Loucy (cell line): ENCODE results near the gene VAPB.
"Not testable (repeated sequence)": the region's sequence is repeated elsewhere in the genome, so short reads cannot be mapped to it uniquely, and the experiment has no call there.

Source experiments
- H2AFZ ChIP-seq: fragments of 200-600 bp; sonication (generic); 2 replicates; pipeline ENCODE4 v1.6.0; 2016; ENCODE audit warnings: antibody characterized with exemption, mild to moderate bottlenecking, low read length, moderate library complexity
- H3F3A ChIP-seq: fragments of 200-600 bp; 2 replicates; pipeline ENCODE4 v1.6.0; 2016; ENCODE audit warnings: antibody characterized with exemption, low read depth, mild to moderate bottlenecking
- H3K27me3 ChIP-seq: fragments of 200-600 bp; sonication (generic); 2 replicates; pipeline ENCODE4 v1.6.1; 2014; ENCODE audit warnings: low read length, mild to moderate bottlenecking; ENCODE audit not compliant: insufficient read depth, poor library complexity, severe bottlenecking
- H3K36me3 ChIP-seq: fragments of 200-600 bp; sonication (generic); 2 replicates; pipeline ENCODE4 v1.6.1; 2016; ENCODE audit warnings: low read length; ENCODE audit not compliant: insufficient read depth
- H3K4me1 ChIP-seq: fragments of 200-600 bp; sonication (generic); 2 replicates; pipeline ENCODE4 v1.5.1; 2014; ENCODE audit warnings: low read length, mild to moderate bottlenecking; ENCODE audit not compliant: insufficient read depth, poor library complexity, severe bottlenecking
- H3K4me2 ChIP-seq: fragments of 200-600 bp; sonication (generic); 2 replicates; pipeline ENCODE4 v1.6.0; 2014; ENCODE audit warnings: antibody characterized with exemption, low read length, low read depth, mild to moderate bottlenecking; ENCODE audit not compliant: poor library complexity, severe bottlenecking
- H3K4me3 ChIP-seq: fragments of 200-600 bp; sonication (generic); 2 replicates; pipeline ENCODE4 v1.5.1; 2014; ENCODE audit warnings: low read length, mild to moderate bottlenecking, mixed read lengths; ENCODE audit not compliant: poor library complexity, severe bottlenecking
- H3K79me2 ChIP-seq: fragments of 200-600 bp; sonication (generic); 2 replicates; pipeline ENCODE4 v1.6.1; 2014; ENCODE audit warnings: low read length; ENCODE audit not compliant: insufficient read depth
- H3K9ac ChIP-seq: fragments of 200-600 bp; sonication (generic); 2 replicates; pipeline ENCODE4 v1.6.0; 2014; ENCODE audit warnings: mild to moderate bottlenecking, low read depth, low read length, moderate library complexity; ENCODE audit not compliant: poor library complexity, severe bottlenecking
- H3K9me2 ChIP-seq: fragments of 200-600 bp; sonication (generic); replicated peaks from 2 replicates; pipeline ENCODE4 v1.6.1; 2016; ENCODE audit warnings: low read depth, low read length, mixed read lengths
- H3K9me3 ChIP-seq: fragments of 200-600 bp; sonication (generic); 2 replicates; pipeline ENCODE4 v1.6.1; 2014; ENCODE audit warnings: mild to moderate bottlenecking, antibody characterized with exemption, low read length, low read depth; ENCODE audit not compliant: insufficient read depth
- H4K20me1 ChIP-seq: fragments of 200-600 bp; sonication (generic); 2 replicates; pipeline ENCODE4 v1.6.0; 2014; ENCODE audit warnings: antibody characterized with exemption, low read length, mild to moderate bottlenecking; ENCODE audit not compliant: insufficient read depth, poor library complexity, severe bottlenecking
- EZH2phosphoT487 ChIP-seq: fragments of 200-600 bp; IDR thresholded peaks from 2 replicates; pipeline ENCODE4 v1.6.1; 2018; ENCODE audit warnings: antibody characterized with exemption, mild to moderate bottlenecking, moderate library complexity, borderline replicate concordance
- TF ChIP-seq, protein P1 (sequence below): fragments of 200-600 bp; sonication (generic); conservative IDR thresholded peaks from 2 replicates; pipeline ENCODE4 v1.5.1; 2014; ENCODE audit warnings: mild to moderate bottlenecking, antibody characterized with exemption, low read length

Gene VAPB

DNA sequence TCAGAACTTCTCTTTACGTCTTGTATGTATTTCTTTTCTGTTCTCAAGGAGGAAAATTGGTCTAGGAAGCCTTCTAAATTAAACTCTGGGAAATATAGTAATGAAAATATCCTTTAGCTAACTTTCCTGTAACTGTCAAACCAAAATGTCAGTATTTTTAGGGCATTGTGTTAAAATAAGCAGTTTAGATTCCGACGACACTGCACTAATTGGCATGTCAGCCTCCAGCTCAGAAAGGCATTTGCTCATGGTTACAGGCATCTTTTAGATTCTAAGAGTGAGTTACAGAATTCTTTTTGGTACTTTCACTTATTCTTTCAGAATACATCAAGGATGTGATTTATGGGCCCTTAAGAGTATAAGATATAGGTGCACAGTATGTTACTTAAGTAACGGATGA is 26.1 kb upstream of the VAPB start:
- H3K4me2 ChIP-seq, result no peak overlapping the region
- H3K36me3 ChIP-seq, result peaks cover 39% of the 10 kb centered on the region; the same call in 1 of the 2 replicates
- peaks cover 3% of the 10 kb centered on the region for H3K4me1 ChIP-seq
- no peaks in the 10 kb centered on the region for H3K79me2 ChIP-seq
- no peaks in the 10 kb centered on the region for H3K9me3 ChIP-seq
- H3K27me3 ChIP-seq, result no peaks in the 10 kb centered on the region
- TF ChIP-seq EZH2phosphoT487, result no peak
- TF ChIP-seq, protein P1, sequence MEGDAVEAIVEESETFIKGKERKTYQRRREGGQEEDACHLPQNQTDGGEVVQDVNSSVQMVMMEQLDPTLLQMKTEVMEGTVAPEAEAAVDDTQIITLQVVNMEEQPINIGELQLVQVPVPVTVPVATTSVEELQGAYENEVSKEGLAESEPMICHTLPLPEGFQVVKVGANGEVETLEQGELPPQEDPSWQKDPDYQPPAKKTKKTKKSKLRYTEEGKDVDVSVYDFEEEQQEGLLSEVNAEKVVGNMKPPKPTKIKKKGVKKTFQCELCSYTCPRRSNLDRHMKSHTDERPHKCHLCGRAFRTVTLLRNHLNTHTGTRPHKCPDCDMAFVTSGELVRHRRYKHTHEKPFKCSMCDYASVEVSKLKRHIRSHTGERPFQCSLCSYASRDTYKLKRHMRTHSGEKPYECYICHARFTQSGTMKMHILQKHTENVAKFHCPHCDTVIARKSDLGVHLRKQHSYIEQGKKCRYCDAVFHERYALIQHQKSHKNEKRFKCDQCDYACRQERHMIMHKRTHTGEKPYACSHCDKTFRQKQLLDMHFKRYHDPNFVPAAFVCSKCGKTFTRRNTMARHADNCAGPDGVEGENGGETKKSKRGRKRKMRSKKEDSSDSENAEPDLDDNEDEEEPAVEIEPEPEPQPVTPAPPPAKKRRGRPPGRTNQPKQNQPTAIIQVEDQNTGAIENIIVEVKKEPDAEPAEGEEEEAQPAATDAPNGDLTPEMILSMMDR, result no peak
- no peaks in the 10 kb centered on the region for H3K9me2 ChIP-seq
- no peak overlapping the region for H3K4me3 ChIP-seq
- H4K20me1 ChIP-seq, result no peaks in the 10 kb centered on the region
- no peaks in the 10 kb centered on the region for H3F3A ChIP-seq
- no peak overlapping the region for H3K9ac ChIP-seq
- H2AFZ ChIP-seq, result no peak overlapping the region

DNA sequence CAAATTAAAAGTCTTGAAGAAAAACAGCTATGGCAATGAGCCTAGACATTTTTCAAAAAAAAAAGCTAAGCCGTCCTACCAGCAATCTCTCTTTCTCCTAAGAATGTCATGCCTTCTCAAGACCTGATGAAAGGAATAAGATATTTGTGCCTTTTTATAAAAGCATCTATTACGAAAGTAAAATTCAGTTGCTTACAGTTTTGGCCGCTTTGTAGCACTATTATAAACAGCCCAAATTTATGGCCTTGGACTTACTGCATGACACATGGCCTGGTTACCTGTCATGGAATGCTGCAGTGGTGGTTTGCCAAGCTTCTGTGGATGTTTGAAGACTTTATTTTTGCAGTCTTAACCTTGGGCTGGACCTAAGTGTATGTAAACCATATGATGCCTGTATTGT is 22.2 kb upstream of the VAPB start:
- H2AFZ ChIP-seq, result no peak overlapping the region
- no peak for TF ChIP-seq EZH2phosphoT487
- TF ChIP-seq, protein P1, result no peak
- H3K27me3 ChIP-seq, result no peaks in the 10 kb centered on the region
- H3K9ac ChIP-seq, result no peak overlapping the region
- H4K20me1 ChIP-seq, result no peaks in the 10 kb centered on the region
- H3K79me2 ChIP-seq, result no peaks in the 10 kb centered on the region
- no peaks in the 10 kb centered on the region for H3K4me1 ChIP-seq
- no peaks in the 10 kb centered on the region for H3K9me2 ChIP-seq
- H3K36me3 ChIP-seq, result peaks cover 13% of the 10 kb centered on the region; the same call in 1 of the 2 replicates
- H3F3A ChIP-seq, result no peaks in the 10 kb centered on the region
- H3K4me2 ChIP-seq, result no peak overlapping the region
- H3K9me3 ChIP-seq, result no peaks in the 10 kb centered on the region
- H3K4me3 ChIP-seq, result no peak overlapping the region

DNA sequence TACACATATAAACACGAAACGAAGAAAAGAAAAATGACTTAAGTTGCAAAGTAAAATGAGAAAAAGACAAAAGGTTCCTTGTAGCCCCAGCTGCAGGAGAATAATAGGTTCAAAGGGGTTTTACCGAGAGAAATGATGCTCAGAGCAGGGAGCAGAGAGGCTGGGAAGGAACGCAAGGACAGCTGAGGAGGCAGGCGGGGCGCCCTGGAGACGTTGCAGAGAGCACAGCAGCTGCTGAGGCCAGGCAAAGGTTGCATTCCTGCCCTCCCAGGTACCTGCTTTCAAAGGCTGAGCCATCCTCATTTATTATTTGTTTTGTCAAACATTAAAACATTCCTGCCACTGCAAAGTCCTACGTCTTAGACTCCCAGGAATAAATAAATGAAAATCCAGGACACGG is 16.2 kb upstream of the VAPB start:
- no peak for TF ChIP-seq EZH2phosphoT487
- TF ChIP-seq, protein P1, result no peak
- Histone ChIP-seq H3K9ac (no peak overlapping the region), H3K4me1 (no peaks in the 10 kb centered on the region), H4K20me1 (no peaks in the 10 kb centered on the region), H3K36me3 (no peaks in the 10 kb centered on the region), H3K4me2 (no peak overlapping the region), H3K9me3 (no peaks in the 10 kb centered on the region), H3K9me2 (no peaks in the 10 kb centered on the region), H3K79me2 (no peaks in the 10 kb centered on the region), H3K27me3 (no peaks in the 10 kb centered on the region), H2AFZ (no peak overlapping the region), H3K4me3 (no peak overlapping the region), H3F3A (no peaks in the 10 kb centered on the region)

DNA sequence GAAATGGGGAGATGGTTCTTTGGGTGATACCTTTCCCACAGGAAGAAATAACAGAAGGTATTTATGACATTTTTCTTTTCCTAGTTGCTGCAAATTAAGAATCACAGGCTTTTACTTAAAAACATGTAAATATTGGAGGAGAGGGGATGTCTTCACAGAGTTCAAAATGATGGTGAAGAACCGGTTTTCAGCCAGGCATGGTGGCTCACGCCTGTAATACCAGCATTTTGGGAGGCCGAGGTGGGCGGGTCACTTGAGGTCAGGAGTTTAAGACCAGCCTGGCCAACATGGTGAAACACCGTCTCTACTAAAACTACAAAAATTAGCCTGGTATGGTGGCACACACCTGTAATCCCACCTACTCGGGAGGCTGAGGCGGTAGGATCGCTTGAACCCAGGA is 15.7 kb upstream of the VAPB start:
- not testable (repeated sequence) for H3K4me1 ChIP-seq, H3F3A ChIP-seq, H3K9ac ChIP-seq, H3K9me3 ChIP-seq, H3K27me3 ChIP-seq, H3K4me3 ChIP-seq, H3K79me2 ChIP-seq, H3K36me3 ChIP-seq, H3K4me2 ChIP-seq, H4K20me1 ChIP-seq, H3K9me2 ChIP-seq, H2AFZ ChIP-seq
